ENCODE results near the gene ST3GAL3.

GRCh38 chr1:43781574-43781973 is 74.2 kb downstream of the ST3GAL3 start:
- TF ChIP-seq CTCF (IDR thresholded peaks at IDR 0.05), result no peak
- TF ChIP-seq POLR2A (IDR thresholded peaks at IDR 0.05), result no peak

All from Peyer's patch (tissue), 4 donors.